ENCODE data around the gene ALKBH3.

Gene ALKBH3

DNA sequence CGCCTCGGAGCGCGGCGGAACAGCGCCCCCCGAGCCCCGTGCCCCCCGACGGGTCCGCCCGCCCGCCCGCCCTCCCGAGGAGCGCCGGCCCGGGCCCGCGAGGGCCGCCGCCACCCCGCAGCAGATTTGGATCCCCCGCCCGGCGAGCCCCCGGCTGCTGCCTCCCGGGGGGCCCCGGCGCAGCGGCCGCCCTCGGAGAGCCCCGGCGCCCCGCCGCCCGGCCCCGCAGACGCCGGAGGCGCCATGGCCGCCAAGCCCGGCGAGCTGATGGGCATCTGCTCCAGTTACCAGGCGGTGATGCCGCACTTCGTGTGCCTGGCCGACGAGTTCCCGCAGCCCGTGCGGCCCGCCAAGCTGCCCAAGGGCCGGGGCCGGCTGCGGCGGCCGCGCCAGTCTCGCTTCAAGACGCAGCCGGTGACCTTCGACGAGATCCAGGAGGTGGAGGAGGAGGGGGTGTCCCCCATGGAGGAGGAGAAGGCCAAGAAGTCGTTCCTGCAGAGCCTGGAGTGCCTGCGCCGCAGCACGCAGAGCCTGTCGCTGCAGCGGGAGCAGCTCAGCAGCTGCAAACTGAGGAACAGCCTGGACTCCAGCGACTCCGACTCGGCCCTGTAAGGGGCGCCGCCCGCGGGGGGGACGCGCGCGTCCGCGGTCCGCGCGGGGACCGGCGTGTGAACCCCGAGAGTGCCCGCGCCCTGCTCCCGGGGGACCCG is 62.2 kb downstream of the ALKBH3 start:
- peak; percentile 72 for DNase-seq

DNA sequence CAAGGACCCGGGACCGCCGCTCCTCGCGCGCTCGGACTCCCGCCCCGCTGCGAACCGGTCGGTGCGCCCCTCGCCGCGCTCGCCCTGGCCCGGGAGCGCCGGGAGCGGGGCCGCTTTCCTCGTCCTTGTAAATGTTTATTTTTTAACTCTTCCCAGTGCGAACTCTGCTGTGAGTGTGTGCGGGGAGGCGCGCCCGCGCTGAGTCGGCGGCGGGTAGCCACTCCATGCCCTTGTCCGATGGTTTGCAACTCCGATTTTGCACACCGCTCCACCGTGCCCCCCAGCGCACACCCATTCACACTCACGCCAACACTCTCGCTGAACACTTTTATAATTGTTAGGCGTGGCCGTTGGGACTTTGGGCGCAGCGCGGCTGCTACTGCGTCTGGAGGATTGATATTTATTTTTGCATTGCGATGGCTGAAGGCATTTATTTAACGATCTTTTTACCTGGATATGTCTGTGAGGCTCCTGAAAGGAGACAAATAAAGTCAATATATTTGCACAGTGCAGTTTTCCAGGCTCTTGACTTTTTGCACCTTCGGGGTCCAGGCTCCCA is 62.8 kb downstream of the ALKBH3 start:
- peak; percentile 54 for DNase-seq

- no peak for DNase-seq
Measured at GRCh38 chr11:43943931-43944751, 63.5 kb downstream of the ALKBH3 start.

DNA sequence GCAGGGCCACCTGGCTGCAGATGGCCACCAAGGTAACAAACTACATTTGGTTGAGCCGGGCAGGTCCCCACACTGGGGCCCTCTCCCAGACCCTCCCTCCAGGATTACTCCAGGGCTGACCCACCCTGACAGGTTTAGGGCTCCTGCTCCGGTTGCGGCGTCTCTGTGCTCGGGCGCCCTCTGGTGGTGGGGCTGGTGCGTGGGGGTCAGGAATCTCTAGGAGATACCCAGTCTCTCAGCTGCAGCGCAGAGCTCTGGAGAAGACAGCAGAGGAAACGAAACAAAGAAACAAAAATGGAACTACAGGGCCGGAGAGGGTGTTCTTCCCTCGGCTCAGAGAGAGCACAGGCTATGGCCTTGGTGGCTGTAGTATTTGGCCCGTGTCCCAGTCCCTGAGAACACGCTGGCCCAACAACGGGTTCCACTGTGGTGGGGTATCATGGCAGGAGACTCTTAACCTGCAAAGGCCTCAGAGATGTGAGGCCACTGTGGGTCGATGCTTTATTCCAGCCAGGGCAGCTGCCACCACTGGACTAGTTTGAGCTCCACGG is 64.2 kb downstream of the ALKBH3 start:
- peak; percentile 61 for DNase-seq

DNA sequence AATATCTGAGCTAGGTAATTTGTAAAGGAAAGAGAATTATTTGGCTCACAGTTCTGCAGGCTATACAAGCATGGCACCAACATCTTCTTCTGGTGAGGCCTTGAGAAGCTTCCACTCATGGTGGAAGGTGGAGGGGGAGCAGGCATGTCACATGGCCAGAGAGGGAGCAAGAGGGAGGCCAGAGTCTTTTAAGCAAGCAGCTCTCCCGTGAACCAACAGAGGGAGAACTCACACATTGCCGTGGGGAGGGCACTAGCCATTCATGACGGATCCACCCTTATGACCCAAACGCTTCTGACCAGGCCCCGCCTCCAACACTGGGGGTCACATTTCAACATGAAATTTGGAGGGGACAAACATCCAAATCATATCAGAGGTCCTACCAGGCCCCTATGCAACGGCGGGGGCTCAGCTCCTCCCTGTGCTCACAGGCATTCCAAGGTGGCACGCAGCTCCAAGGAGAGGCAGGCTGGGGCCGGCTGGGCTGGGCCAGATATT is 66.4 kb downstream of the ALKBH3 start:
- no peak for DNase-seq

DNA sequence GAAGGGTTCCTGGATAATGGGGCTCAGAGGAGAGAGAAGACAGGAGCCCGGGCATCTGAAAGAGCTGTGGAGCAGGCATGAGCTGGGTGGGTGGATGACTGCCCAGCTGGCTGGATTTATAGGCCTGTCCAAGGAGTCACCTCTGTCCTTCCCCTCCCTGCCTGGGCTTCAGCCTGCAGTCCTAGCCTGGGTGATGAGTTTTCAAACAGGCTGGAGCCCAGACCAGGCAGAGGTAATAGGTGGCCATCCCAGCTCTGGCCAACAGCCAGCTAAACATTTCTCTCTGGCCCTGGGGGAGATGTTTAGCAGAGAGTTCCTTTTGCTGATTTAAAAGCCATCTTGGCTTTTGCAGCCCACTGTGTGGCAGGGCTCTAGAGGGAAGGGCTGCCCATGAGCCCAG is 67.2 kb downstream of the ALKBH3 start:
- no peak for DNase-seq

DNA sequence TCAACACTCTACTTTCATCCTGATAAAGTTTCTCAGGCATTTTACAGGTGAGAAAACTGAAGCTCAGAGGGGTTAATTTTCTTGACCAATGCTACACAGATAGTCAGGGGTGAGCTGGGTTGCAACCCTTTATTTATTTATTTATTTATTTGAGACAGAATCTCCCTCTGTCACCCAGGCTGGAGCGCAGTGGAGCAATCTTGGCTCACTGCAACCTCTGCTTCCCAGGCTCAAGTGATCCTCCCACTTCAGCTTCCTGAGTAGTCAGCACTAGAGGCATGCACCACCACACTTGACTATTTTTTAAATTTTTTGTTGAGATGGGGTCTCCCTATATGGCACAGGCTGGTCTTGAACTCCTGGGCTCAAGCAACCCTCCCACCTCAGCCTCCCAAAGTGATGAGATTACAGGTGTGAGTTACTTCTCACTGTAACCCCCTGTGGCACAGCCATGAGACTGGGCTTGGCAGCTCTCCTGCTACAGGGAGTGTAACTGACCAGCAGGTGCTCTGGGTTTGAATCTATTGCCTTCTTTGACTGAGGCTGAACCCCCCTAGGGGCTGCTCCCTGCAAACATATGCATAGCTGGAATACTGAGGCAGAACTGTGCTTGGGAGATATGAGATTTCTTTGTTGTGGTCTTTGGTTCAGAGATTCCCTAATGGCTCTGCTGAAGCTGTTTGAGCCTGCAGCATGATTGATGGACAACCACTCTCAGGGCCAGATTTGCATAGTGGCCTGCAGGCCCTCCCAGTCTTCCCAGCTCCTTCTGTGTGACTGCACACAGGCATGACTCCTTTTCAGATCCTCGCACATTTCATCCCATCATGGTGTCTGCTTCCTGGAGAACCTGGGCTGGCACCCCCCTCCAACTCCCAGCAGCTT is 68.0 kb downstream of the ALKBH3 start:
- no peak for DNase-seq

DNA sequence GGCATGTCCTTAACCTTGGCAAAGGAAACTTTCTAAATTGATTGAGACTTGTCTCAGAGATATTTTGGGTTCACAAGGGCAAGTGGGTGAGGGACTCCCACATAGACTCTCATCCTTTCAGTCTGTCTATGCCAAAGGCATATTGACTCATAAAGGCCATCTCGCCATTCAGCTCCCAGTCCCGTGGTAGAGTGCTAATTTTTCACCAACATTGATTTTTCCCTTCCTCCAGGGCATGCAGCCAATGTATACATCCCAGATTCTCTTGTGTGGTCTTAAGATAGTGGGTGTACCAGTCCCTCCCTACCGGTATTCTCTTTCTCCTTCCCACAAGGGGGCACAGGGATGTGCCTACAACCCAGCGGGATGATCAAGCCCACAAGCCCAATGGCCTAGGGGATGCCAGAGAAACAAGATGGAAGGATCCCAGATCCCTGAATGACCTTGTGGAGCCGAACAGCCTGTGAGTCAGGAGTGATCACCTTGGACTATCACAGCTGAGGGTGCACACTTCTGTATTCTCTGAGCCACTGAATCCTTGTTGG is 69.8 kb downstream of the ALKBH3 start:
- no peak for DNase-seq

- no peak for DNase-seq
Measured at GRCh38 chr11:43951231-43951630, 70.6 kb downstream of the ALKBH3 start.

- DNase-seq, result no peak
Measured at GRCh38 chr11:43952020-43952400, 71.4 kb downstream of the ALKBH3 start.

- DNase-seq, result no peak
Measured at GRCh38 chr11:43952401-43953342, 72.0 kb downstream of the ALKBH3 start.

GRCh38 chr11:43953521-43953920 is 72.9 kb downstream of the ALKBH3 start:
- no peak for DNase-seq

DNA sequence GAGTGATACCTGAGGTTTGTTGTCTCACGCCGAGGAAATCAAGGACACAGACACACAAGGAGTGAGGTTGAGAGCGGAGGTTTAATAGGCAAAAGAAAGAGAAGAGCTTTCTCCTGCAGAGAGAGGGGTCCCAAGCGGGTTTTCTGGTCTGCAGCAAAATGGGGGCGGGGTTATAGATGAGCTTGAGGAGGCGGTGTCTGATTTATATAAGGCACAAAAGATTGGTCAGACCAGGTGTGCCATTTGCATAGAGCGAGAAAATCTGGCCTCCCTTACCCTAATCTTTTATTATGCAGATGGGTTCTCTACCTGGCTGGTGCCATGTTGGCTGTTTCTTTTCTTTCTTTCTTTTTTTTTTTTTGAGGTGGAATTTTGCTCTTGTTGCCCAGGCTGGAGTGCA is 73.6 kb downstream of the ALKBH3 start:
- no peak for DNase-seq

DNA sequence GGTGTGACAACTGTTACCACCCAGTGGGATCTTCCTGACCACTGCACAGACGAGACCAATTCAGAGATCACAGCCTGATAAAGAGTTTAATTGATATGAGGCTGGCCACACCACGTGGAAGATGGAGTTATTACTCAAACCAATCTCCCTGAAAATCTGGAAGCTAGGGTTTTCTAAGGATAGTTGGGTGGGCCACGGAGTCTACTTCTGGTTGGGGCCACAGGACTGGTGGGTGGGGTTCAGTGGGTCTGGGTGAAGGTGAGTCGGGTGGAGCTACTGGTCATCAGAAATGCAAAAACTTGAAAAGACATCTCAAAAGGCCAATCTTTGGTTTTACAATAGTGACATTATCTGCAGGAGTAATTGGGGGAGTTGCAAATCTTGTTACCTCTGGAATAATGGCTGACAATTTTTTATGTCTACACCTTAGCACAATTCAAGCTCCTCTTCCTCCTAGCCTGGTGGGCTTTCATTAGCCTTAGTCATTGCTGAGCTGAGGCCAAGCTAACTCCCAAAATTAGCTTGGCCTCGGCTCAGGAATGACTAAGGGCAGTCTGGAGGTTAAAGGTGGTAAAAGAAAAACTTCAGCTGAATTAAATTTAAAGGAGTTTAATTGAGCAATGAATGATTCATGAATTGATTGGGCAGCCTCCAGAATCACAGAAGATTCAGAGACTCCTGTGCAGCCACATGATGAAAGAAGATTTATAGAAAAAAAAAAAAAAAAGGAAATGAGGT is 74.9 kb downstream of the ALKBH3 start:
- DNase-seq, result no peak

DNA sequence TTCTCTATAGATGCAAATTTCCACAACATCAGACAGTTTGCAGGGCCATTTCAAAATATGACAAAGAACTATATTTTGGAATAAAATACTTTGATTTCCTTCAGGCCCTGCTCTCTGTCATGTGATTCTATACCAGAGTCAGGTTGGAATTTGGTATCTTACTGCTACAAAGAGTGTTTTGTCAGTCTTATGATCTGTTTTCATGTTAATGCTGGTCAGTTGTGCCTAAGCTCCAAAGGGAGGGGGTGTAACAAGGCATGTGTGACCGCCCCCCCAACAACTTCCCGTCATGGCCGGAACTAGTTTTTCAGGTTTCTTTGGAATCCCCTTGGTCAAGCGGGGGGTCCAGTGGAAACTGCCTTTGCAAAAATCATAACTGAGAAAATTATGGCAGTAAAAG is 76.9 kb downstream of the ALKBH3 start:
- no peak for DNase-seq

- no peak for DNase-seq
Measured at GRCh38 chr11:43959321-43959995, 78.8 kb downstream of the ALKBH3 start.

GRCh38 chr11:43962383-43963278 is 82.0 kb downstream of the ALKBH3 start:
- DNase-seq, result no peak

DNA sequence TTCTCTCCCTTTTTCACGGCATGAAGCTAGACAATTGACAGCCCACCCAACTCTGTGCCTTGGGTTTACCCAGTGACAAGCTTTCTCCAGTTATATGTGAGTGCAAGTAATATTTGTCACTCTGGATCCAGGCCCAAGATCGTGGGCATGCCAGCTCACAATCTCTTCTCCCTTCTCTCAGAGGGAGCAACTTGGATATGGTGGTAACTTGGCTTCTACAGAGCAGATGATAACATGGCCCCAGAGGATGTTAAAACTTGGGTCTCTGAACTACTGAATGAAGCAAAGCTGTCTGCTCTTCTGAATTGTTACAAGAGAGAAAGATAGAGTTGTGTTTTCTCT is 82.6 kb downstream of the ALKBH3 start:
- DNase-seq, result no peak

DNA sequence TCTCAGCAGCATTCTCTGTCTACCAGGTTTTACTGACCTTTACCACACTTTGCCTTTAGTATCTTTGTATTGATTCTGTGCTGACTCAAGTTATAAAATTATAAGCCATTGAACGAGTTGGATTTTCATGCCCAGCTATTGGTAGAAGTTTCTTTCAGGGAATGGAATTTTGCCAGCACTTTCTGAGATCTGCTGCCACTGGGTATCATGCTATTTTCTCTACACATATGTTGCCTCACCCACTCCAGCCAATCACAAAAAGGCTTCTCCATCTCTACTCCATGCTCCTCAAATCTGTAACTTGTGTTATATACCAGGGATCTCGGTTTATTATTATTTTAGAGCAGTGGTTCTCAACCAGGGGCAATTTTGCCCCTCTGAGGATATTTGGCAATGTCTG is 87.0 kb downstream of the ALKBH3 start:
- no peak for DNase-seq

All from left hindlimb (tissue), 1 donor.